ENCODE results near the gene GALNT12. TPM values are rescaled to one million over a fixed set of nuclear protein-coding genes. Genes with fewer than 3 reads are reported as not detected.

Gene GALNT12
- total and polyA plus RNA-seq, 2 experiments from 2014 or later = 14.6 to 23.6 TPM

DNA sequence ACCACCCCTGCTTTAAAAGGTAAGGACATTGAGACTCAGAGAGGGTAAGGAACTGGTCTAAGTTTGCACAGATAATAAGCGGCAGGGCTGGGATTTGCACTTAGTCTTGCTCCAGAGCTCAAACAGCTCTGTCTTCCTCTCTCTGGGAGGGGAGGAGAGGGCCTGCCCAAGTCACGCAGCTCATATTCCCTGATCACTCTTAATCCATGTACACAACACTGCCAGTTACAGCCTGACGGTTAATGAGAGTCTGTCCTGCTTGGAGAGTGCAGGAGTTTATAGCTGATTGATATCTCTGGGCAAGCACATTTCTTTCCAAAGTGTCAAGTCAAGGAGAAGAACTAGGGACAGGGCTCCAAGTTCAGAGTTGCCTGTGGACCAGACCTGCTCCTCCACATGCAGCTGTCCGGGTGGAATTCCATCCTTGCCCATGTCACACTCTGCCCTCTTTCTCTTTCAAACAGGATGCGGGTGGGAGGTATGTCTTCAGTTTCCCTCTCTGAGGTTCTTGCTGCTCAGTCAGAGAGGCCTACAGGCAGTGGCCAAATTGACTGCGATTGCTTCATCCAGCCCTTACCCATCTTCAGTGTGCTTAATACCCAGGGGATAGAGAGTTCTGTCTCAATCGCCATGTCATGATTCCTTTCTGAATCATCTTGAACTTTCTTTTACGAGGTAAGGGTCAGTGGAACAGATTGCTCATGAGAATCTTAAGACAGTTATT, 54.5 kb downstream of the GALNT12 start (continued):
- no peak for TF ChIP-seq REST (IDR thresholded peaks at IDR 0.05; ENCODE audit: unreplicated experiment)
- TF ChIP-seq ZNF462 (CRISPR knock-in tag; IDR thresholded peaks at IDR 0.05) = no peak
- no peak for TF ChIP-seq NANOG (IDR thresholded peaks at IDR 0.05; ENCODE audit: borderline replicate concordance)
- TF ChIP-seq, protein P1, sequence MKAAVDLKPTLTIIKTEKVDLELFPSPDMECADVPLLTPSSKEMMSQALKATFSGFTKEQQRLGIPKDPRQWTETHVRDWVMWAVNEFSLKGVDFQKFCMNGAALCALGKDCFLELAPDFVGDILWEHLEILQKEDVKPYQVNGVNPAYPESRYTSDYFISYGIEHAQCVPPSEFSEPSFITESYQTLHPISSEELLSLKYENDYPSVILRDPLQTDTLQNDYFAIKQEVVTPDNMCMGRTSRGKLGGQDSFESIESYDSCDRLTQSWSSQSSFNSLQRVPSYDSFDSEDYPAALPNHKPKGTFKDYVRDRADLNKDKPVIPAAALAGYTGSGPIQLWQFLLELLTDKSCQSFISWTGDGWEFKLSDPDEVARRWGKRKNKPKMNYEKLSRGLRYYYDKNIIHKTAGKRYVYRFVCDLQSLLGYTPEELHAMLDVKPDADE (IDR thresholded peaks at IDR 0.05) = no peak
- no peak for TF ChIP-seq EZH2 (IDR thresholded peaks at IDR 0.05; ENCODE audit: low read depth, unreplicated experiment)
- no peak for TF ChIP-seq STAT1 (IDR thresholded peaks at IDR 0.05; ENCODE audit: unreplicated experiment)
- no peak for TF ChIP-seq ZNF331 (CRISPR knock-in tag; IDR thresholded peaks at IDR 0.05; ENCODE audit: low read depth)
